Mammary epithelial cell (primary cell): Measurements from ENCODE around the gene HDHD2.

Experiments used
- CTCF ChIP-seq, 2 donors: IDR thresholded peaks in 1 of 2; conservative IDR thresholded peaks in 1 of 2; 2 replicates each; pipeline ENCODE4 v1.5.1; 2011 to 2012; ENCODE audit warnings: inconsistent platforms in 2 of 2, low read length in 2 of 2, mild to moderate bottlenecking in 2 of 2, control low read depth in 1 of 2, low read depth in 1 of 2; ENCODE audit not compliant: insufficient read depth in 1 of 2; ENCODE audit errors: extremely low read depth in 1 of 2
- EZH2 ChIP-seq: IDR thresholded peaks from 2 replicates; pipeline ENCODE4 v1.6.1; 2012; ENCODE audit warnings: low read length, inconsistent platforms, borderline replicate concordance

GRCh38 chr18:47080872-47081271 is 69.4 kb downstream of the HDHD2 start:
- TF ChIP-seq EZH2 (no peak), CTCF (conservative IDR thresholded peaks at IDR 0.05 in 1 of 2, IDR thresholded peaks at IDR 0.05 in 1 of 2; ENCODE audit: extremely low read depth in 1 of 2, insufficient read depth in 1 of 2, low read depth in 1 of 2, low read length in 2 of 2) (no peak)
